Endothelial cell of umbilical vein (primary cell): ENCODE measurements around the gene FBN3. TPM values are rescaled to one million over a fixed set of nuclear protein-coding genes. Genes with fewer than 3 reads are reported as not detected.

Experiments
- BruUV-seq: library from RNA; stranded (reverse); fragments of 400-500 nt; replicated peaks from 2 replicates; lab custom pipeline; 2021; lab: Mats Ljungman, UMichigan
- CTCF ChIA-PET: fragments of 300-600, 350-600 bp; sonication (Branson Sonifier 250); formaldehyde crosslinking; loops from one replicate; lab custom pipeline; 2021; ENCODE audit warnings: antibody characterized with exemption, inconsistent platforms; lab: Charles Lee
- POLR2A ChIA-PET: fragments of 300-600, 350-600 bp; sonication (Branson Sonifier 250); formaldehyde crosslinking; loops from one replicate; lab custom pipeline; 2021; ENCODE audit warnings: antibody characterized with exemption, inconsistent platforms; lab: Charles Lee
- DNase-seq: peaks from one replicate; pipeline ENCODE4 v3.0.0-alpha.2; 2011; ENCODE audit warnings: low read depth, low spot score
- FAIRE-seq: peaks from 2 replicates; lab custom pipeline; 2011; peaks lifted over from hg19 to GRCh38; lab: Jason Lieb, UNC
- H2AFZ ChIP-seq: 2 replicates; pipeline ENCODE4 v1.6.0; 2012; ENCODE audit warnings: low read depth, low read length, control low read depth, inconsistent platforms
- H3K27ac ChIP-seq: 2 replicates; pipeline ENCODE4 v1.5.1; 2011; ENCODE audit warnings: low read depth, mild to moderate bottlenecking, control low read depth, low read length, moderate library complexity; ENCODE audit not compliant: insufficient read depth
- H3K27me3 ChIP-seq, 2 experiments: 2 replicates each; pipeline versions ENCODE4 v1.6.0 to v1.6.1; 2011; ENCODE audit warnings: low read length in 2 of 2, mixed read lengths in 1 of 2; ENCODE audit not compliant: control insufficient read depth in 2 of 2, insufficient read depth in 2 of 2
- H3K36me3 ChIP-seq, 2 experiments: 2 replicates in 1 of 2; 3 replicates in 1 of 2; pipeline ENCODE4 v1.5.1; 2011; ENCODE audit warnings: low read length in 2 of 2, mild to moderate bottlenecking in 1 of 2, moderate library complexity in 1 of 2; ENCODE audit not compliant: control insufficient read depth in 2 of 2, insufficient read depth in 2 of 2; ENCODE audit errors: extremely low read depth in 1 of 2
- H3K4me1 ChIP-seq: 3 replicates; pipeline ENCODE4 v1.5.1; 2011; ENCODE audit warnings: mild to moderate bottlenecking, low read length; ENCODE audit not compliant: control insufficient read depth, insufficient read depth; ENCODE audit errors: extremely low read depth
- H3K4me2 ChIP-seq: 2 replicates; pipeline ENCODE4 v1.6.1; 2011; ENCODE audit warnings: low read length, control low read depth, mixed read lengths; ENCODE audit not compliant: insufficient read depth
- H3K4me3 ChIP-seq, 3 experiments: fragments of 200-600 bp in 1 of 3; sonication (generic), shearing (Covaris generic) in 1 of 3; replicated peaks in 1 of 3; 2 replicates each; pipeline ENCODE4 v1.5.1; 2011 to 2016; ENCODE audit warnings: control low read depth in 3 of 3, low read length in 3 of 3, mild to moderate bottlenecking in 2 of 3, inconsistent platforms in 1 of 3, low read depth in 1 of 3, moderate library complexity in 1 of 3; ENCODE audit not compliant: insufficient read depth in 1 of 3
- H3K79me2 ChIP-seq: 2 replicates; pipeline ENCODE4 v1.6.0; 2012; ENCODE audit warnings: low read length, inconsistent platforms; ENCODE audit not compliant: control insufficient read depth, insufficient read depth
- H3K9ac ChIP-seq: replicated peaks from 2 replicates; pipeline ENCODE3; 2011; ENCODE audit warnings: low read length, control low read depth; ENCODE audit not compliant: insufficient read depth; ENCODE audit errors: extremely low read depth
- H3K9me1 ChIP-seq: replicated peaks from 3 replicates; pipeline ENCODE4 v1.6.0; 2011; ENCODE audit warnings: mild to moderate bottlenecking, low read length; ENCODE audit not compliant: control insufficient read depth, insufficient read depth; ENCODE audit errors: extremely low read depth
- H3K9me3 ChIP-seq: replicated peaks from 2 replicates; pipeline ENCODE4 v1.5.1; 2012; ENCODE audit warnings: low read length, inconsistent platforms; ENCODE audit not compliant: control insufficient read depth, insufficient read depth
- H4K20me1 ChIP-seq: replicated peaks from 2 replicates; pipeline ENCODE3; 2011; ENCODE audit warnings: mild to moderate bottlenecking, low read length; ENCODE audit not compliant: control insufficient read depth, insufficient read depth; ENCODE audit errors: extremely low read depth
- EZH2 ChIP-seq: IDR thresholded peaks from 2 replicates; pipeline ENCODE4 v1.6.1; 2012; ENCODE audit warnings: borderline replicate concordance, low read depth, mild to moderate bottlenecking, moderate library complexity, low read length, inconsistent platforms; ENCODE audit not compliant: severe bottlenecking
- FOS ChIP-seq: IDR thresholded peaks from 2 replicates; pipeline ENCODE4 v1.6.1; 2011; ENCODE audit warnings: mild to moderate bottlenecking, low read length, moderate library complexity, borderline replicate concordance; ENCODE audit not compliant: insufficient read depth
- GATA2 ChIP-seq: IDR thresholded peaks from 2 replicates; pipeline ENCODE4 v1.7.0; 2011; ENCODE audit warnings: low read depth, mild to moderate bottlenecking, moderate library complexity, mixed read lengths, low read length; ENCODE audit not compliant: insufficient read length, insufficient read depth
- JUN ChIP-seq: IDR thresholded peaks from 2 replicates; pipeline ENCODE4 v1.6.1; 2011; ENCODE audit warnings: borderline replicate concordance, low read depth; ENCODE audit not compliant: insufficient read length, insufficient read depth
- MYC ChIP-seq: IDR thresholded peaks from one replicate; pipeline ENCODE4 v1.6.1; 2011; ENCODE audit warnings: mild to moderate bottlenecking, low read depth, low read length
- POLR2A ChIP-seq: IDR thresholded peaks from 2 replicates; pipeline ENCODE4 v1.6.1; 2012; ENCODE audit warnings: low read depth, mild to moderate bottlenecking, control low read depth, low read length
- POLR2AphosphoS5 ChIP-seq: IDR thresholded peaks from 2 replicates; pipeline ENCODE4 v1.6.1; 2012; ENCODE audit warnings: low read depth, mild to moderate bottlenecking, control low read depth, low read length, moderate library complexity; ENCODE audit not compliant: insufficient read depth
- dilution Hi-C: fragments of 300-500 bp; cut with MboI; formaldehyde crosslinking; loops from one replicate; pipeline ENCODE4 v1.15.0; 2019; ENCODE audit warnings: low sequenced_read_pairs; ENCODE audit not compliant: extremely low pct_ligation_motif_present
- intact Hi-C: fragments of 100-400 bp; cut with micrococcal nuclease; formaldehyde crosslinking; loops from one replicate; pipeline ENCODE4 v1.10.0; 2022
- polyA plus RNA-seq, 4 experiments: library from polyadenylated mRNA; depleted of rRNA in 3 of 4; stranded (reverse) in 3 of 4; unstranded in 1 of 4; fragments of >200 nt; gene quantifications; 2 replicates each; pipeline versions ENCODE4 v1.2.1 to v1.2.3, GENCODE V29; 2011 to 2012; ENCODE audit warnings: missing spikeins in 1 of 4
- total RNA-seq: library from RNA; stranded (reverse); gene quantifications from 2 replicates; pipeline ENCODE4 v1.2.3, GENCODE V29; 2021
- TF ChIP-seq, protein P1 (sequence below), 2 donors: IDR thresholded peaks; 1 replicate in 1 of 2; 2 replicates in 1 of 2; pipeline ENCODE4 v1.5.1; 2011; ENCODE audit warnings: low read length in 2 of 2, mild to moderate bottlenecking in 2 of 2, moderate library complexity in 2 of 2, control low read depth in 1 of 2, inconsistent platforms in 1 of 2, low read depth in 1 of 2; ENCODE audit not compliant: insufficient read depth in 1 of 2; ENCODE audit errors: extremely low read depth in 1 of 2
- TF ChIP-seq, protein P2 (sequence below): IDR thresholded peaks from 2 replicates; pipeline ENCODE4 v1.6.1; 2011; ENCODE audit not compliant: insufficient read depth, insufficient read length

The FBN3 gene
- total and polyA plus RNA-seq, 2 donors (not counting 3 experiments of a cell fraction or from before 2014, with no cell fraction given): not detected

DNA sequence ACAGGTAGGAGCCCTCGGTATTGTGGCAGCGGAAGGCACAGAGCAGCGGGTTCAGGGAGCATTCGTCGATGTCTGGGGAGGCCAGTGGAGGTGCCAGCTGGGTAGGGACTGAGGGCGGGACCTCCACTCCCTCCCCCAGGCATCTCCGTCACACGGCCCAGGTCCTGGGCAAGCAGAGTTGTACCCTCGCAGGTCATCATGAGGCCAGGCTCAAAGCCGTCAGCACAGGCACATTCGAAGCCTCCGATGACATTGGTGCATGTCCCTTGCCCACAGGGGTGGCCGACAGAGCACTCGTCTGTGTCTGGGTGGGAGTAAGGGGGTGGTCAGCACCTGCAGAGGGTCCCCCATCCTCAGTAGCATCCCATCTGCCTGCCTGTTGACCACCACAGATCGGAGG is 61.5 kb downstream of the FBN3 start:
- ChIA-PET POLR2A (no interaction called here), CTCF (interaction anchor here (0.7 kb wide), 2 partner anchors 14 to 52 kb away, joined by 3 read pairs; no protein-coding TSS in a partner anchor)
- BruUV-seq: no TSS peak
- H3K36me3 ChIP-seq: no peaks in the 10 kb centered on the region
- no peak overlapping the region for H2AFZ ChIP-seq
- H3K9ac ChIP-seq: no peak overlapping the region
- dilution Hi-C loops (no loop called here), intact Hi-C loops (no loop called here)
- no peaks in the 10 kb centered on the region for H4K20me1 ChIP-seq
- H3K27me3 ChIP-seq: no peaks in the 10 kb centered on the region
- H3K79me2 ChIP-seq: no peaks in the 10 kb centered on the region
- H3K9me3 ChIP-seq: no peaks in the 10 kb centered on the region
- DNase-seq: no peak
- no peak overlapping the region for H3K4me2 ChIP-seq
- no peak overlapping the region for H3K4me3 ChIP-seq
- TF ChIP-seq POLR2A: no peak
- TF ChIP-seq MYC: no peak
- no peak for TF ChIP-seq EZH2
- TF ChIP-seq, protein P1, sequence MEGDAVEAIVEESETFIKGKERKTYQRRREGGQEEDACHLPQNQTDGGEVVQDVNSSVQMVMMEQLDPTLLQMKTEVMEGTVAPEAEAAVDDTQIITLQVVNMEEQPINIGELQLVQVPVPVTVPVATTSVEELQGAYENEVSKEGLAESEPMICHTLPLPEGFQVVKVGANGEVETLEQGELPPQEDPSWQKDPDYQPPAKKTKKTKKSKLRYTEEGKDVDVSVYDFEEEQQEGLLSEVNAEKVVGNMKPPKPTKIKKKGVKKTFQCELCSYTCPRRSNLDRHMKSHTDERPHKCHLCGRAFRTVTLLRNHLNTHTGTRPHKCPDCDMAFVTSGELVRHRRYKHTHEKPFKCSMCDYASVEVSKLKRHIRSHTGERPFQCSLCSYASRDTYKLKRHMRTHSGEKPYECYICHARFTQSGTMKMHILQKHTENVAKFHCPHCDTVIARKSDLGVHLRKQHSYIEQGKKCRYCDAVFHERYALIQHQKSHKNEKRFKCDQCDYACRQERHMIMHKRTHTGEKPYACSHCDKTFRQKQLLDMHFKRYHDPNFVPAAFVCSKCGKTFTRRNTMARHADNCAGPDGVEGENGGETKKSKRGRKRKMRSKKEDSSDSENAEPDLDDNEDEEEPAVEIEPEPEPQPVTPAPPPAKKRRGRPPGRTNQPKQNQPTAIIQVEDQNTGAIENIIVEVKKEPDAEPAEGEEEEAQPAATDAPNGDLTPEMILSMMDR (IDR thresholded peaks at IDR 0.05; ENCODE audit: extremely low read depth in 1 of 2, insufficient read depth in 1 of 2, low read depth in 1 of 2, low read length in 2 of 2): no peak
- TF ChIP-seq POLR2AphosphoS5: no peak
- TF ChIP-seq JUN: no peak
- TF ChIP-seq, protein P2, sequence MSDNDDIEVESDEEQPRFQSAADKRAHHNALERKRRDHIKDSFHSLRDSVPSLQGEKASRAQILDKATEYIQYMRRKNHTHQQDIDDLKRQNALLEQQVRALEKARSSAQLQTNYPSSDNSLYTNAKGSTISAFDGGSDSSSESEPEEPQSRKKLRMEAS: no peak
- no peak for TF ChIP-seq FOS
- TF ChIP-seq GATA2: no peak
- no peak for FAIRE-seq
- no peaks in the 10 kb centered on the region for H3K4me1 ChIP-seq
- H3K9me1 ChIP-seq: no peaks in the 10 kb centered on the region
- H3K27ac ChIP-seq: no peak overlapping the region
